IMR-90 (cell line): ENCODE measurements around the gene DGKQ. TPM values are rescaled to one million over a fixed set of nuclear protein-coding genes. Genes with fewer than 3 reads are reported as not detected.

ENCODE experiments used
- ATAC-seq: fragments of 200-7000 bp; cut with Tn5 transposase; 2 replicates; pipeline ENCODE4 v1.9.1; 2020; ENCODE audit warnings: low read depth, mild to moderate bottlenecking, moderate library complexity
- BruUV-seq: library from RNA; stranded (reverse); fragments of 400-500 nt; replicated peaks from 2 replicates; lab custom pipeline; 2021; lab: Mats Ljungman, UMichigan
- CTCF ChIA-PET: fragments of 300-600 bp; formaldehyde crosslinking; extraction: SDS; loops from one replicate; lab custom pipeline; 2021; ENCODE audit warnings: antibody characterized with exemption; lab: Yijun Ruan, JAX
- POLR2A ChIA-PET: fragments of 300-600 bp; sonication (Branson Sonifier 250); formaldehyde crosslinking; loops from one replicate; lab custom pipeline; 2022; ENCODE audit warnings: antibody characterized with exemption; ENCODE audit not compliant: unreplicated experiment; lab: Charles Lee
- DNase-seq: peaks from one replicate; pipeline ENCODE4 v3.0.0; 2013
- H2AFZ ChIP-seq: replicated peaks from 2 replicates; pipeline ENCODE3; 2013; ENCODE audit warnings: low read length, mild to moderate bottlenecking; ENCODE audit not compliant: poor library complexity
- H2AK5ac ChIP-seq: 2 replicates; pipeline ENCODE4 v1.6.1; 2013; ENCODE audit warnings: low read depth, low read length, inconsistent platforms
- H2AK9ac ChIP-seq: replicated peaks from 2 replicates; pipeline ENCODE3; 2013; ENCODE audit warnings: mild to moderate bottlenecking, low read depth, low read length, moderate library complexity; ENCODE audit not compliant: poor library complexity
- H2BK120ac ChIP-seq: 2 replicates; pipeline ENCODE4 v1.6.1; 2013; ENCODE audit warnings: low read depth, low read length, inconsistent platforms
- H2BK15ac ChIP-seq: 3 replicates; pipeline ENCODE4 v1.6.1; 2013; ENCODE audit warnings: low read depth, low read length, inconsistent platforms
- H2BK20ac ChIP-seq: 2 replicates; pipeline ENCODE4 v1.6.1; 2013; ENCODE audit warnings: low read depth, mild to moderate bottlenecking, inconsistent platforms, low read length, moderate library complexity
- H2BK5ac ChIP-seq: 2 replicates; pipeline ENCODE4 v1.6.1; 2013; ENCODE audit warnings: mild to moderate bottlenecking, low read depth, low read length, inconsistent platforms; ENCODE audit not compliant: poor library complexity, severe bottlenecking
- H3K14ac ChIP-seq: replicated peaks from 2 replicates; pipeline ENCODE4 v1.6.1; 2013; ENCODE audit warnings: low read depth, low read length, inconsistent platforms
- H3K18ac ChIP-seq: 2 replicates; pipeline ENCODE4 v1.6.1; 2013; ENCODE audit warnings: low read depth, low read length, control low read depth
- H3K23ac ChIP-seq: 2 replicates; pipeline ENCODE4 v1.6.1; 2013; ENCODE audit warnings: low read depth, low read length, inconsistent platforms
- H3K27ac ChIP-seq: 2 replicates; pipeline ENCODE4 v1.5.1; 2013; ENCODE audit warnings: mild to moderate bottlenecking, control low read depth, low read length; ENCODE audit not compliant: insufficient read depth
- H3K27me3 ChIP-seq: 2 replicates; pipeline ENCODE4 v1.6.1; 2013; ENCODE audit warnings: low read length; ENCODE audit not compliant: control insufficient read depth, insufficient read depth
- H3K36me3 ChIP-seq: 2 replicates; pipeline ENCODE4 v1.6.1; 2013; ENCODE audit warnings: low read length, mixed read lengths; ENCODE audit not compliant: control insufficient read depth, insufficient read depth
- H3K4ac ChIP-seq: 2 replicates; pipeline ENCODE4 v1.6.1; 2013; ENCODE audit warnings: low read depth, low read length, inconsistent platforms
- H3K4me1 ChIP-seq: 2 replicates; pipeline ENCODE4 v1.6.1; 2013; ENCODE audit warnings: low read length, mixed read lengths; ENCODE audit not compliant: control insufficient read depth, insufficient read depth
- H3K4me2 ChIP-seq: 2 replicates; pipeline ENCODE4 v1.6.1; 2013; ENCODE audit warnings: low read depth, mild to moderate bottlenecking, control low read depth, low read length, moderate library complexity
- H3K4me3 ChIP-seq: 2 replicates; pipeline ENCODE4 v1.5.1; 2013; ENCODE audit warnings: low read depth, mild to moderate bottlenecking, control low read depth, low read length, moderate library complexity; ENCODE audit not compliant: insufficient read depth
- H3K56ac ChIP-seq: 2 replicates; pipeline ENCODE4 v1.6.1; 2013; ENCODE audit warnings: low read length, inconsistent platforms; ENCODE audit not compliant: insufficient read depth; ENCODE audit errors: extremely low read depth
- H3K79me1 ChIP-seq, 2 experiments: 2 replicates each; pipeline ENCODE4 v1.6.1; 2013; ENCODE audit warnings: low read length in 2 of 2, inconsistent platforms in 1 of 2, low read depth in 1 of 2
- H3K9ac ChIP-seq: 2 replicates; pipeline ENCODE4 v1.6.1; 2013; ENCODE audit warnings: low read depth, low read length, control low read depth
- H3K9me1 ChIP-seq: 2 replicates; pipeline ENCODE4 v1.6.1; 2013; ENCODE audit warnings: low read length, inconsistent platforms; ENCODE audit not compliant: insufficient read depth
- H3K9me3 ChIP-seq: 2 replicates; pipeline ENCODE4 v1.6.1; 2013; ENCODE audit warnings: low read length; ENCODE audit not compliant: control insufficient read depth, insufficient read depth
- H4K20me1 ChIP-seq: 2 replicates; pipeline ENCODE4 v1.6.1; 2013; ENCODE audit warnings: low read length, inconsistent platforms; ENCODE audit not compliant: insufficient read depth
- H4K5ac ChIP-seq: 2 replicates; pipeline ENCODE4 v1.6.1; 2013; ENCODE audit warnings: mild to moderate bottlenecking, low read depth, low read length, control low read depth
- H4K8ac ChIP-seq, 2 experiments: 2 replicates each; pipeline ENCODE4 v1.6.1; 2013; ENCODE audit warnings: low read depth in 2 of 2, low read length in 2 of 2, control low read depth in 1 of 2, inconsistent platforms in 1 of 2
- H4K91ac ChIP-seq: 2 replicates; pipeline ENCODE4 v1.6.1; 2013; ENCODE audit warnings: low read depth, low read length, inconsistent platforms; ENCODE audit not compliant: insufficient read depth
- CHD1 ChIP-seq: IDR thresholded peaks from 2 replicates; pipeline ENCODE4 v1.6.1; 2012; ENCODE audit warnings: low read depth, low read length, improper control_type of control experiment
- WGBS, 2 experiments: methylation state at CpG; one replicate each; pipeline versions ENCODE4 v1.1.5 to v1.1.7; 2013; ENCODE audit warnings: missing lambda C conversion rate in 2 of 2; ENCODE audit not compliant: insufficient read length in 1 of 2; ENCODE audit errors: extremely low coverage in 2 of 2; 5-methylcytosine and 5-hydroxymethylcytosine counted together
- dilution Hi-C: fragments of 300-500 bp; cut with HindIII; formaldehyde crosslinking; loops from one replicate; pipeline ENCODE4 v1.14.3; 2018; ENCODE audit warnings: low sequenced_read_pairs; ENCODE audit not compliant: unreplicated experiment
- in situ Hi-C: fragments of 300-500 bp; cut with MboI; formaldehyde crosslinking; loops from 3 replicates; pipeline ENCODE4 v1.14.3; 2019; ENCODE audit warnings: low sequenced_read_pairs, inconsistent platforms, mixed read lengths
- intact Hi-C: fragments of 100-400 bp; cut with micrococcal nuclease; formaldehyde crosslinking; loops from 2 replicates; pipeline ENCODE4 v1.10.0; 2022
- polyA plus RNA-seq, 3 experiments: library from polyadenylated mRNA; depleted of rRNA; stranded (reverse); fragments of >200 nt; gene quantifications; 2 replicates each; pipeline ENCODE4 v1.2.3, GENCODE V29; 2012; ENCODE audit warnings: low replicate concordance in 1 of 3
- total RNA-seq: library from RNA; depleted of rRNA; stranded (reverse); fragments of >200 nt; gene quantifications from 2 replicates; pipeline ENCODE4 v1.2.3, GENCODE V29; 2012
- TF ChIP-seq, protein P1 (sequence below): fragments of 150-350 bp; IDR thresholded peaks from 2 replicates; pipeline ENCODE4 v1.6.1; 2016; ENCODE audit warnings: low read depth, mild to moderate bottlenecking, low read length, moderate library complexity, borderline replicate concordance

The DGKQ gene
- total and polyA plus RNA-seq, 2 of the 4 experiments (the other 2 are of a cell fraction), result 4.3 to 15.6 TPM

DNA sequence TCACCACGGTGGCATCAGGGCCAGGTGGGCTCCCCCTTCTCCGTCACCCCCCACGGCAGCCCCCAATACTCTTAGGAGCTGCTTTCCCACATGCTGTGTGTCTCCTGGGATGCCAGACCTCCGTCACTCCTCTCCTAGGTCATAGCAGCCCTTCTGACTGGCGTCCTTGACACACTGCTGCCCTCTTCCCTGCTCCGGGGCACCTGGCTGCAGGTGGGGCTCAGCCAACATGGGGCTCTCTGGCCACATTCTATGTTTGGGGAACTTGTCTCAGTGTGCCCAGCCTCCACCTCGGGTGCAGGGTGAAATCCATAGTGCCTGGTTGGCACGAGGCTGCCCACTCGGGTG is 27.3 kb downstream of the DGKQ start:
- ChIA-PET CTCF (no interaction called here), POLR2A (no interaction called here)
- H3K9me3 ChIP-seq, result no peaks in the 10 kb centered on the region
- H3K4me3 ChIP-seq, result no peak overlapping the region
- TF ChIP-seq, protein P1, sequence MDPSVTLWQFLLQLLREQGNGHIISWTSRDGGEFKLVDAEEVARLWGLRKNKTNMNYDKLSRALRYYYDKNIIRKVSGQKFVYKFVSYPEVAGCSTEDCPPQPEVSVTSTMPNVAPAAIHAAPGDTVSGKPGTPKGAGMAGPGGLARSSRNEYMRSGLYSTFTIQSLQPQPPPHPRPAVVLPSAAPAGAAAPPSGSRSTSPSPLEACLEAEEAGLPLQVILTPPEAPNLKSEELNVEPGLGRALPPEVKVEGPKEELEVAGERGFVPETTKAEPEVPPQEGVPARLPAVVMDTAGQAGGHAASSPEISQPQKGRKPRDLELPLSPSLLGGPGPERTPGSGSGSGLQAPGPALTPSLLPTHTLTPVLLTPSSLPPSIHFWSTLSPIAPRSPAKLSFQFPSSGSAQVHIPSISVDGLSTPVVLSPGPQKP, result no peak
- no peak for TF ChIP-seq CHD1
- in situ Hi-C loops (no loop called here), intact Hi-C loops (no loop called here), dilution Hi-C loops (no loop called here)
- no peak overlapping the region for H2BK5ac ChIP-seq
- WGBS, 2 experiments, result 54% methylated on average over 6 of the region's 9 CpGs; no CpG with 5 or more reads in 1 of the 2 experiments
- H3K27ac ChIP-seq, result no peak overlapping the region
- H3K18ac ChIP-seq, result no peak overlapping the region
- H3K9ac ChIP-seq, result no peak overlapping the region
- no peaks in the 10 kb centered on the region for H3K36me3 ChIP-seq
- H4K5ac ChIP-seq, result no peak overlapping the region
- H4K8ac ChIP-seq, result no peak overlapping the region
- H3K23ac ChIP-seq, result no peak overlapping the region
- H2AK5ac ChIP-seq, result no peak overlapping the region; the same call in 1 of the 2 replicates
- H3K14ac ChIP-seq, result no peak overlapping the region
- no peak overlapping the region for H2BK120ac ChIP-seq
- BruUV-seq, result no TSS peak
- peaks cover 20% of the 10 kb centered on the region for H4K20me1 ChIP-seq
- no peak overlapping the region for H3K56ac ChIP-seq
- H3K79me1 ChIP-seq, result 0 out of 4 replicates have a peak, but pooled peaks cover 0 to 8% of the 10 kb centered on the region in 2 experiments
- H2BK15ac ChIP-seq, result no peak overlapping the region
- H3K27me3 ChIP-seq, result no peaks in the 10 kb centered on the region
- H4K91ac ChIP-seq, result no peak overlapping the region
- no peak overlapping the region for H3K4ac ChIP-seq
- H2AFZ ChIP-seq, result peak overlapping the region; percentile 21
- H2AK9ac ChIP-seq, result no peak overlapping the region
- DNase-seq, result no peak
- H2BK20ac ChIP-seq, result no peak overlapping the region
- H3K4me1 ChIP-seq, result peaks cover 6% of the 10 kb centered on the region; the same call in 1 of the 2 replicates
- no peak overlapping the region; the same call in 1 of the 2 replicates for H3K4me2 ChIP-seq
- ATAC-seq, result no peak
- 0 out of 2 replicates have a peak, but pooled peaks cover 3% of the 10 kb centered on the region for H3K9me1 ChIP-seq
